22Rv1 (cell line): ENCODE measurements around the gene CETP.

ENCODE experiments used
- ZFX ChIP-seq: fragments of 450-650 bp; IDR thresholded peaks from 2 replicates; pipeline ENCODE4 v1.6.1; 2017; ENCODE audit warnings: antibody characterized with exemption, borderline replicate concordance
- TF ChIP-seq, protein P1 (sequence below): fragments of 450-650 bp; IDR thresholded peaks from 2 replicates; pipeline ENCODE4 v1.5.1; 2017; ENCODE audit warnings: mild to moderate bottlenecking

- TF ChIP-seq, protein P1, sequence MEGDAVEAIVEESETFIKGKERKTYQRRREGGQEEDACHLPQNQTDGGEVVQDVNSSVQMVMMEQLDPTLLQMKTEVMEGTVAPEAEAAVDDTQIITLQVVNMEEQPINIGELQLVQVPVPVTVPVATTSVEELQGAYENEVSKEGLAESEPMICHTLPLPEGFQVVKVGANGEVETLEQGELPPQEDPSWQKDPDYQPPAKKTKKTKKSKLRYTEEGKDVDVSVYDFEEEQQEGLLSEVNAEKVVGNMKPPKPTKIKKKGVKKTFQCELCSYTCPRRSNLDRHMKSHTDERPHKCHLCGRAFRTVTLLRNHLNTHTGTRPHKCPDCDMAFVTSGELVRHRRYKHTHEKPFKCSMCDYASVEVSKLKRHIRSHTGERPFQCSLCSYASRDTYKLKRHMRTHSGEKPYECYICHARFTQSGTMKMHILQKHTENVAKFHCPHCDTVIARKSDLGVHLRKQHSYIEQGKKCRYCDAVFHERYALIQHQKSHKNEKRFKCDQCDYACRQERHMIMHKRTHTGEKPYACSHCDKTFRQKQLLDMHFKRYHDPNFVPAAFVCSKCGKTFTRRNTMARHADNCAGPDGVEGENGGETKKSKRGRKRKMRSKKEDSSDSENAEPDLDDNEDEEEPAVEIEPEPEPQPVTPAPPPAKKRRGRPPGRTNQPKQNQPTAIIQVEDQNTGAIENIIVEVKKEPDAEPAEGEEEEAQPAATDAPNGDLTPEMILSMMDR: no peak
- TF ChIP-seq ZFX: no peak
These were observed 8.7 kb upstream of the CETP start for GRCh38 chr16:56953006-56953405.
